ENCODE data around the gene GSDMA. TPM values are rescaled to one million over a fixed set of nuclear protein-coding genes. Genes with fewer than 3 reads are reported as not detected.

The GSDMA gene
- total and polyA plus RNA-seq, 4 donors = 0.06 to 0.23 (median 0.13) TPM

DNA sequence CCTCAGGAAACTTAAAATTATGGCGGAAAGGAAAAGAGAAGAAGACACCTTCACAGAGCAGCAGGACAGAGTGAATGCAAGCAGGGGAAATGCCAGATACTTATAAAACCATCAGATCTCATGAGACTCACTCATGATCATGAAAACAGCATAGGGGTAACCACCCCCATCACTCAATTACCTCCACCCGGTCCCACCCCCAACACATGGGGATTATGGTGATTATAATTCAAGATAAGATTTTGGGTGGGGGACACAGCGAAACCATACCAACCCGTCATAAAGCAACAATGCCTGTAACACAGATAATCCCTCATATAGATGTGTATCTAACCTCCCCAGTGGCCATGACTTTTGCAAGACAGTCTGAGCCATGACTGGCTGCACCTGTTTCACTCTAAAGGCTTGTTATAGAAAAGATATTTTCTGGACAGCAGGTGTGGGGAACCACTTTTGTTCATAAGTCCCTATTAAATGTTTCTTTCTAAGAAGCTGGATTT is 7.0 kb upstream of the GSDMA start:
- Histone ChIP-seq H3K4me1 (ENCODE audit: control insufficient read depth in 4 of 4, insufficient read depth in 4 of 4, low read length in 3 of 4) (peaks cover 7 to 20% (median 13%) of the 10 kb centered on the region in 4 donors), H3K27me3 (ENCODE audit: control insufficient read depth in 4 of 4, insufficient read depth in 4 of 4, low read length in 3 of 4) (no peaks in the 10 kb centered on the region), H3K36me3 (ENCODE audit: control insufficient read depth in 4 of 4, insufficient read depth in 3 of 4, low read depth in 1 of 4, low read length in 3 of 4) (no peaks in the 10 kb centered on the region), H3K9ac (ENCODE audit: low read depth in 1 of 2, low read length in 2 of 2) (no peak overlapping the region), H3K9me3 (ENCODE audit: control insufficient read depth in 4 of 4, low read length in 3 of 4) (no peaks in the 10 kb centered on the region), H3K4me3 (ENCODE audit: low read depth in 1 of 3, low read length in 3 of 3) (no peak overlapping the region), H3K27ac (ENCODE audit: low read depth in 1 of 2, low read length in 2 of 2) (no peak overlapping the region)
- WGBS = 67% methylated on average over 4 of the region's 4 CpGs
- no peak for TF ChIP-seq ATF3 (IDR thresholded peaks at IDR 0.05)
- TF ChIP-seq, protein P1, sequence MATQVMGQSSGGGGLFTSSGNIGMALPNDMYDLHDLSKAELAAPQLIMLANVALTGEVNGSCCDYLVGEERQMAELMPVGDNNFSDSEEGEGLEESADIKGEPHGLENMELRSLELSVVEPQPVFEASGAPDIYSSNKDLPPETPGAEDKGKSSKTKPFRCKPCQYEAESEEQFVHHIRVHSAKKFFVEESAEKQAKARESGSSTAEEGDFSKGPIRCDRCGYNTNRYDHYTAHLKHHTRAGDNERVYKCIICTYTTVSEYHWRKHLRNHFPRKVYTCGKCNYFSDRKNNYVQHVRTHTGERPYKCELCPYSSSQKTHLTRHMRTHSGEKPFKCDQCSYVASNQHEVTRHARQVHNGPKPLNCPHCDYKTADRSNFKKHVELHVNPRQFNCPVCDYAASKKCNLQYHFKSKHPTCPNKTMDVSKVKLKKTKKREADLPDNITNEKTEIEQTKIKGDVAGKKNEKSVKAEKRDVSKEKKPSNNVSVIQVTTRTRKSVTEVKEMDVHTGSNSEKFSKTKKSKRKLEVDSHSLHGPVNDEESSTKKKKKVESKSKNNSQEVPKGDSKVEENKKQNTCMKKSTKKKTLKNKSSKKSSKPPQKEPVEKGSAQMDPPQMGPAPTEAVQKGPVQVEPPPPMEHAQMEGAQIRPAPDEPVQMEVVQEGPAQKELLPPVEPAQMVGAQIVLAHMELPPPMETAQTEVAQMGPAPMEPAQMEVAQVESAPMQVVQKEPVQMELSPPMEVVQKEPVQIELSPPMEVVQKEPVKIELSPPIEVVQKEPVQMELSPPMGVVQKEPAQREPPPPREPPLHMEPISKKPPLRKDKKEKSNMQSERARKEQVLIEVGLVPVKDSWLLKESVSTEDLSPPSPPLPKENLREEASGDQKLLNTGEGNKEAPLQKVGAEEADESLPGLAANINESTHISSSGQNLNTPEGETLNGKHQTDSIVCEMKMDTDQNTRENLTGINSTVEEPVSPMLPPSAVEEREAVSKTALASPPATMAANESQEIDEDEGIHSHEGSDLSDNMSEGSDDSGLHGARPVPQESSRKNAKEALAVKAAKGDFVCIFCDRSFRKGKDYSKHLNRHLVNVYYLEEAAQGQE (IDR thresholded peaks at IDR 0.05) = no peak
- no peak for TF ChIP-seq FOXA2 (IDR thresholded peaks at IDR 0.05)
- TF ChIP-seq NR2F2 (IDR thresholded peaks at IDR 0.05) = no peak
- no peak for TF ChIP-seq GABPA (IDR thresholded peaks at IDR 0.05 in 1 of 2, conservative IDR thresholded peaks at IDR 0.05 in 1 of 2)
- TF ChIP-seq RXRA (IDR thresholded peaks at IDR 0.05) = no peak
- TF ChIP-seq JUND (IDR thresholded peaks at IDR 0.05) = no peak
- TF ChIP-seq, protein P2, sequence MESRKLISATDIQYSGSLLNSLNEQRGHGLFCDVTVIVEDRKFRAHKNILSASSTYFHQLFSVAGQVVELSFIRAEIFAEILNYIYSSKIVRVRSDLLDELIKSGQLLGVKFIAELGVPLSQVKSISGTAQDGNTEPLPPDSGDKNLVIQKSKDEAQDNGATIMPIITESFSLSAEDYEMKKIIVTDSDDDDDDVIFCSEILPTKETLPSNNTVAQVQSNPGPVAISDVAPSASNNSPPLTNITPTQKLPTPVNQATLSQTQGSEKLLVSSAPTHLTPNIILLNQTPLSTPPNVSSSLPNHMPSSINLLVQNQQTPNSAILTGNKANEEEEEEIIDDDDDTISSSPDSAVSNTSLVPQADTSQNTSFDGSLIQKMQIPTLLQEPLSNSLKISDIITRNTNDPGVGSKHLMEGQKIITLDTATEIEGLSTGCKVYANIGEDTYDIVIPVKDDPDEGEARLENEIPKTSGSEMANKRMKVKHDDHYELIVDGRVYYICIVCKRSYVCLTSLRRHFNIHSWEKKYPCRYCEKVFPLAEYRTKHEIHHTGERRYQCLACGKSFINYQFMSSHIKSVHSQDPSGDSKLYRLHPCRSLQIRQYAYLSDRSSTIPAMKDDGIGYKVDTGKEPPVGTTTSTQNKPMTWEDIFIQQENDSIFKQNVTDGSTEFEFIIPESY (IDR thresholded peaks at IDR 0.05) = no peak
- TF ChIP-seq SP1 (IDR thresholded peaks at IDR 0.05) = no peak
- TF ChIP-seq HNF4G (IDR thresholded peaks at IDR 0.05) = no peak
- TF ChIP-seq TAF1 (conservative IDR thresholded peaks at IDR 0.05) = no peak
- TF ChIP-seq FOXA1 (IDR thresholded peaks at IDR 0.05) = no peak
- TF ChIP-seq, protein P3, sequence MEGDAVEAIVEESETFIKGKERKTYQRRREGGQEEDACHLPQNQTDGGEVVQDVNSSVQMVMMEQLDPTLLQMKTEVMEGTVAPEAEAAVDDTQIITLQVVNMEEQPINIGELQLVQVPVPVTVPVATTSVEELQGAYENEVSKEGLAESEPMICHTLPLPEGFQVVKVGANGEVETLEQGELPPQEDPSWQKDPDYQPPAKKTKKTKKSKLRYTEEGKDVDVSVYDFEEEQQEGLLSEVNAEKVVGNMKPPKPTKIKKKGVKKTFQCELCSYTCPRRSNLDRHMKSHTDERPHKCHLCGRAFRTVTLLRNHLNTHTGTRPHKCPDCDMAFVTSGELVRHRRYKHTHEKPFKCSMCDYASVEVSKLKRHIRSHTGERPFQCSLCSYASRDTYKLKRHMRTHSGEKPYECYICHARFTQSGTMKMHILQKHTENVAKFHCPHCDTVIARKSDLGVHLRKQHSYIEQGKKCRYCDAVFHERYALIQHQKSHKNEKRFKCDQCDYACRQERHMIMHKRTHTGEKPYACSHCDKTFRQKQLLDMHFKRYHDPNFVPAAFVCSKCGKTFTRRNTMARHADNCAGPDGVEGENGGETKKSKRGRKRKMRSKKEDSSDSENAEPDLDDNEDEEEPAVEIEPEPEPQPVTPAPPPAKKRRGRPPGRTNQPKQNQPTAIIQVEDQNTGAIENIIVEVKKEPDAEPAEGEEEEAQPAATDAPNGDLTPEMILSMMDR (IDR thresholded peaks at IDR 0.05; ENCODE audit: low read depth, low read length, missing input control) = no peak
- no peak for TF ChIP-seq RAD21 (IDR thresholded peaks at IDR 0.05)
- TF ChIP-seq YY1 (IDR thresholded peaks at IDR 0.05) = no peak
- TF ChIP-seq HNF4A (conservative IDR thresholded peaks at IDR 0.05) = no peak
- no peak for DNase-seq (ENCODE audit: low spot score)

- H3K4me1 ChIP-seq (ENCODE audit: control insufficient read depth in 4 of 4, insufficient read depth in 4 of 4, low read length in 3 of 4) = no peaks in the 10 kb centered on the region
- WGBS = 70% methylated on average over 8 of the region's 8 CpGs
- no peak overlapping the region for H3K9ac ChIP-seq (ENCODE audit: low read depth in 1 of 2, low read length in 2 of 2)
- H3K27ac ChIP-seq (ENCODE audit: low read depth in 1 of 2, low read length in 2 of 2) = no peak overlapping the region
- H3K27me3 ChIP-seq (ENCODE audit: control insufficient read depth in 4 of 4, insufficient read depth in 4 of 4, low read length in 3 of 4) = no peaks in the 10 kb centered on the region
- TF ChIP-seq EGR1 (IDR thresholded peaks at IDR 0.05; ENCODE audit: low read depth in 2 of 2) (no peak), HNF4A (conservative IDR thresholded peaks at IDR 0.05) (no peak), ATF3 (IDR thresholded peaks at IDR 0.05) (no peak), MAX (IDR thresholded peaks at IDR 0.05) (no peak), SP1 (IDR thresholded peaks at IDR 0.05) (no peak), RXRA (IDR thresholded peaks at IDR 0.05) (no peak), JUND (IDR thresholded peaks at IDR 0.05) (no peak), TAF1 (conservative IDR thresholded peaks at IDR 0.05) (no peak), NR2F2 (IDR thresholded peaks at IDR 0.05) (no peak), HNF4G (IDR thresholded peaks at IDR 0.05) (no peak)
- TF ChIP-seq, protein P3 (IDR thresholded peaks at IDR 0.05; ENCODE audit: low read depth, low read length, missing input control) = no peak
- TF ChIP-seq, protein P2 (IDR thresholded peaks at IDR 0.05) = no peak
- no peaks in the 10 kb centered on the region for H3K9me3 ChIP-seq (ENCODE audit: control insufficient read depth in 4 of 4, low read length in 3 of 4)
- no peak for DNase-seq (ENCODE audit: low spot score)
- no peak overlapping the region for H3K4me3 ChIP-seq (ENCODE audit: low read depth in 1 of 3, low read length in 3 of 3)
- H3K36me3 ChIP-seq (ENCODE audit: control insufficient read depth in 4 of 4, insufficient read depth in 3 of 4, low read depth in 1 of 4, low read length in 3 of 4) = no peaks in the 10 kb centered on the region
Measured at GRCh38 chr17:39960524-39961041, 2.2 kb upstream of the GSDMA start.
